H1 (cell line): ENCODE data around the gene DARS2. TPM values are rescaled to one million over a fixed set of nuclear protein-coding genes. Genes with fewer than 3 reads are reported as not detected.

Experiments
- CTCF ChIA-PET: fragments of 300-600 bp; sonication (Branson Sonifier 250); formaldehyde crosslinking; loops from one replicate; lab custom pipeline; 2021; ENCODE audit not compliant: partially characterized antibody; lab: Charles Lee
- POLR2A ChIA-PET: fragments of 300-600 bp; sonication (Branson Sonifier 250); formaldehyde crosslinking; loops from one replicate; lab custom pipeline; 2021; ENCODE audit warnings: inconsistent platforms; ENCODE audit not compliant: partially characterized antibody; lab: Charles Lee
- DNase-seq, 2 experiments: peaks; one replicate each; pipeline versions ENCODE4 v3.0.0 to v3.0.0-alpha.2; 2010 to 2022; ENCODE audit warnings: low spot score in 2 of 2, low read depth in 1 of 2, mixed read lengths in 1 of 2
- FAIRE-seq: peaks from 2 replicates; lab custom pipeline; 2011; peaks lifted over from hg19 to GRCh38; lab: Jason Lieb, UNC
- H2AFZ ChIP-seq: 2 replicates; pipeline ENCODE4 v1.8.1; 2012; ENCODE audit warnings: low read length, inconsistent platforms
- H2AK5ac ChIP-seq: 2 replicates; pipeline ENCODE4 v1.6.1; 2013; ENCODE audit warnings: low read depth, low read length
- H2BK120ac ChIP-seq: replicated peaks from 2 replicates; pipeline ENCODE3; 2013; ENCODE audit warnings: low read depth, low read length, inconsistent platforms
- H2BK12ac ChIP-seq: 2 replicates; pipeline ENCODE4 v1.6.1; 2013; ENCODE audit warnings: low read depth, low read length
- H2BK15ac ChIP-seq: 2 replicates; pipeline ENCODE4 v1.6.1; 2013; ENCODE audit warnings: low read length
- H2BK20ac ChIP-seq: 2 replicates; pipeline ENCODE4 v1.6.1; 2013; ENCODE audit warnings: low read length
- H2BK5ac ChIP-seq: 2 replicates; pipeline ENCODE4 v1.6.1; 2013; ENCODE audit warnings: low read depth, low read length
- H3K14ac ChIP-seq: 2 replicates; pipeline ENCODE4 v1.6.1; 2013; ENCODE audit warnings: inconsistent platforms; ENCODE audit not compliant: insufficient read length
- H3K18ac ChIP-seq: 2 replicates; pipeline ENCODE4 v1.6.1; 2013; ENCODE audit warnings: low read length; ENCODE audit errors: extremely low read depth
- H3K23ac ChIP-seq: 2 replicates; pipeline ENCODE4 v1.6.1; 2013; ENCODE audit warnings: inconsistent platforms; ENCODE audit not compliant: insufficient read length
- H3K23me2 ChIP-seq: 2 replicates; pipeline ENCODE4 v1.6.1; 2013; ENCODE audit warnings: low read depth, low read length
- H3K27ac ChIP-seq: 2 replicates; pipeline ENCODE4 v1.6.1; 2011; ENCODE audit warnings: low read depth, low read length, inconsistent platforms
- H3K27me3 ChIP-seq, 4 experiments: replicated peaks in 1 of 4; 1 replicate in 1 of 4; 2 replicates in 3 of 4; pipeline versions ENCODE4 v1.6.1 to v1.8.1; 2011 to 2013; ENCODE audit warnings: low read length in 3 of 4, mild to moderate bottlenecking in 3 of 4, inconsistent platforms in 2 of 4, mixed read lengths in 2 of 4, moderate library complexity in 1 of 4; ENCODE audit not compliant: control insufficient read depth in 3 of 4, insufficient read depth in 3 of 4; ENCODE audit errors: extremely low read depth in 1 of 4
- H3K36me3 ChIP-seq, 4 experiments: 2 replicates each; pipeline versions ENCODE4 v1.6.1 to v1.8.1; 2011 to 2013; ENCODE audit warnings: mild to moderate bottlenecking in 4 of 4, low read length in 3 of 4, moderate library complexity in 2 of 4, control low read depth in 1 of 4, inconsistent platforms in 1 of 4; ENCODE audit not compliant: insufficient read depth in 4 of 4, control insufficient read depth in 2 of 4
- H3K4ac ChIP-seq: replicated peaks from 2 replicates; pipeline ENCODE3; 2013; ENCODE audit warnings: low read length, low read depth, mixed read lengths, inconsistent platforms; ENCODE audit not compliant: insufficient read length
- H3K4me1 ChIP-seq, 4 experiments: replicated peaks in 1 of 4; 1 replicate in 1 of 4; 2 replicates in 3 of 4; pipeline versions ENCODE4 v1.6.1 to v1.8.1; 2011 to 2013; ENCODE audit warnings: low read length in 3 of 4, inconsistent platforms in 2 of 4, mixed read lengths in 1 of 4; ENCODE audit not compliant: insufficient read depth in 4 of 4, control insufficient read depth in 3 of 4
- H3K4me2 ChIP-seq, 2 experiments: 2 replicates each; pipeline versions ENCODE4 v1.6.1 to v1.8.1; 2011 to 2013; ENCODE audit warnings: low read depth in 2 of 2, low read length in 2 of 2, control low read depth in 1 of 2, inconsistent platforms in 1 of 2, mild to moderate bottlenecking in 1 of 2; ENCODE audit not compliant: insufficient read depth in 1 of 2
- H3K4me3 ChIP-seq, 4 experiments: fragments of 200-600, 300-600 bp in 1 of 4; sonication (generic), shearing (Covaris generic), sonication (Bioruptor Twin) in 1 of 4; 2 replicates each; pipeline versions ENCODE4 v1.5.1 to v1.8.1; 2011 to 2016; ENCODE audit warnings: low read length in 4 of 4, low read depth in 3 of 4, control low read depth in 2 of 4, inconsistent platforms in 2 of 4, mild to moderate bottlenecking in 2 of 4, mixed read lengths in 1 of 4, moderate library complexity in 1 of 4; ENCODE audit not compliant: insufficient read depth in 2 of 4; ENCODE audit errors: extremely low read depth in 1 of 4
- H3K56ac ChIP-seq: replicated peaks from 2 replicates; pipeline ENCODE3; 2013; ENCODE audit warnings: low read depth, mild to moderate bottlenecking, mixed read lengths, low read length, inconsistent platforms; ENCODE audit not compliant: insufficient read length
- H3K79me1 ChIP-seq: 2 replicates; pipeline ENCODE4 v1.6.1; 2013; ENCODE audit warnings: low read depth, low read length, control low read depth
- H3K79me2 ChIP-seq, 2 experiments: 2 replicates each; pipeline versions ENCODE4 v1.6.1 to v1.8.1; 2012 to 2013; ENCODE audit warnings: low read length in 2 of 2, mild to moderate bottlenecking in 2 of 2, inconsistent platforms in 1 of 2; ENCODE audit not compliant: insufficient read depth in 2 of 2, control insufficient read depth in 1 of 2
- H3K9ac ChIP-seq, 4 experiments: replicated peaks in 1 of 4; 1 replicate in 1 of 4; 2 replicates in 3 of 4; pipeline versions ENCODE4 v1.6.1 to v1.8.1; 2011 to 2013; ENCODE audit warnings: low read depth in 3 of 4, low read length in 3 of 4, control low read depth in 2 of 4, mild to moderate bottlenecking in 2 of 4, moderate library complexity in 2 of 4, inconsistent platforms in 1 of 4; ENCODE audit errors: extremely low read depth in 1 of 4
- H3K9me3 ChIP-seq, 2 experiments: 2 replicates each; pipeline versions ENCODE4 v1.6.1 to v1.8.1; 2012 to 2013; ENCODE audit warnings: mild to moderate bottlenecking in 2 of 2, moderate library complexity in 2 of 2, control low read depth in 1 of 2, inconsistent platforms in 1 of 2, low read depth in 1 of 2, low read length in 1 of 2, mixed read lengths in 1 of 2; ENCODE audit not compliant: insufficient read depth in 2 of 2
- H4K20me1 ChIP-seq, 2 experiments: replicated peaks in 1 of 2; 2 replicates each; pipeline versions ENCODE3 to v1.8.1; 2011 to 2013; ENCODE audit warnings: inconsistent platforms in 2 of 2, low read length in 2 of 2, mild to moderate bottlenecking in 1 of 2; ENCODE audit not compliant: insufficient read depth in 2 of 2, control insufficient read depth in 1 of 2
- H4K5ac ChIP-seq: 2 replicates; pipeline ENCODE4 v1.6.1; 2013; ENCODE audit warnings: low read length, low read depth, mixed read lengths, inconsistent platforms; ENCODE audit not compliant: insufficient read length
- H4K8ac ChIP-seq: 2 replicates; pipeline ENCODE4 v1.8.0; 2013; ENCODE audit warnings: mild to moderate bottlenecking, moderate library complexity, low read length, inconsistent platforms; ENCODE audit not compliant: insufficient read depth; ENCODE audit errors: extremely low read depth
- H4K91ac ChIP-seq: replicated peaks from 2 replicates; pipeline ENCODE3; 2013; ENCODE audit warnings: low read length, mixed read lengths, inconsistent platforms; ENCODE audit not compliant: insufficient read length
- ATF3 ChIP-seq: IDR thresholded peaks from 2 replicates; pipeline ENCODE4 v1.6.1; 2011; ENCODE audit warnings: low read depth, mild to moderate bottlenecking, low read length; ENCODE audit not compliant: insufficient read depth
- CHD2 ChIP-seq: IDR thresholded peaks from 2 replicates; pipeline ENCODE4 v1.6.1; 2012; ENCODE audit warnings: low read length, improper control_type of control experiment
- CREB1 ChIP-seq: IDR thresholded peaks from 2 replicates; pipeline ENCODE4 v1.6.1; 2012; ENCODE audit warnings: inconsistent platforms
- FOSL1 ChIP-seq: IDR thresholded peaks from 2 replicates; pipeline ENCODE4 v1.6.1; 2011; ENCODE audit warnings: mild to moderate bottlenecking, low read depth, low read length, moderate library complexity; ENCODE audit not compliant: insufficient read depth
- HDAC6 ChIP-seq: IDR thresholded peaks from one replicate; pipeline ENCODE4 v1.7.1; 2012; ENCODE audit warnings: low read depth, mild to moderate bottlenecking, inconsistent platforms, low read length, moderate library complexity
- NANOG ChIP-seq: IDR thresholded peaks from 2 replicates; pipeline ENCODE4 v1.6.1; 2011; ENCODE audit warnings: low read length, low read depth, mild to moderate bottlenecking, inconsistent platforms; ENCODE audit not compliant: insufficient read depth, poor library complexity, severe bottlenecking
- NRF1 ChIP-seq: IDR thresholded peaks from 2 replicates; pipeline ENCODE4 v1.6.1; 2011; ENCODE audit warnings: mild to moderate bottlenecking, low read depth, low read length, improper control_type of control experiment
- RAD21 ChIP-seq, 2 experiments: IDR thresholded peaks in 1 of 2; conservative IDR thresholded peaks in 1 of 2; 2 replicates each; pipeline ENCODE4 v1.6.1; 2011; ENCODE audit warnings: low read depth in 2 of 2, low read length in 2 of 2, improper control_type of control experiment in 1 of 2, inconsistent platforms in 1 of 2, mild to moderate bottlenecking in 1 of 2, moderate library complexity in 1 of 2
- SIN3A ChIP-seq, 2 experiments: IDR thresholded peaks in 1 of 2; conservative IDR thresholded peaks in 1 of 2; 2 replicates each; pipeline ENCODE4 v1.6.1; 2011 to 2012; ENCODE audit warnings: low read length in 2 of 2, improper control_type of control experiment in 1 of 2, low read depth in 1 of 2, mild to moderate bottlenecking in 1 of 2
- SIX5 ChIP-seq: IDR thresholded peaks from 2 replicates; pipeline ENCODE4 v1.6.1; 2011; ENCODE audit warnings: mild to moderate bottlenecking, low read depth, low read length
- SRF ChIP-seq: IDR thresholded peaks from 2 replicates; pipeline ENCODE4 v1.6.1; 2011; ENCODE audit warnings: mild to moderate bottlenecking, low read depth, low read length, moderate library complexity
- TAF1 ChIP-seq: IDR thresholded peaks from 2 replicates; pipeline ENCODE4 v1.6.1; 2011; ENCODE audit warnings: mild to moderate bottlenecking, low read depth, low read length
- WGBS, 2 experiments: shearing (Covaris generic) in 1 of 2; methylation state at CpG; one replicate each; pipeline versions ENCODE4 v1.1.6 to v1.1.7; 2013 to 2015; ENCODE audit warnings: low lambda C conversion rate in 2 of 2, mixed read lengths in 2 of 2, inconsistent platforms in 1 of 2, low coverage in 1 of 2, missing lambda C conversion rate in 1 of 2; ENCODE audit not compliant: insufficient replicate concordance in 2 of 2, insufficient coverage in 1 of 2, insufficient read length in 1 of 2; ENCODE audit errors: extremely low coverage in 1 of 2, missing lambda C conversion rate in 1 of 2; 5-methylcytosine and 5-hydroxymethylcytosine counted together
- polyA plus RNA-seq, 7 experiments: library from polyadenylated mRNA; depleted of rRNA in 3 of 7; stranded (reverse) in 5 of 7; unstranded in 2 of 7; fragments of >200 nt in 5 of 7; fragments of 200-250 nt in 2 of 7; gene quantifications; 1 replicate in 5 of 7; 2 replicates in 1 of 7; 4 replicates in 1 of 7; pipeline versions ENCODE4 v1.2.1 to v1.2.3, GENCODE V29; 2011 to 2013; ENCODE audit warnings: missing spikeins in 2 of 7, mixed read lengths in 2 of 7
- total RNA-seq: library from RNA; stranded (reverse); fragmentation: NEBNext Ultra II Directional; extraction: Animal tissue kit (Norgen Biotek cat#: 25700); gene quantifications from 2 replicates; pipeline ENCODE4 v1.2.1, GENCODE V29; 2021

Gene DARS2
- total and polyA plus RNA-seq, 2 of the 8 experiments (the other 6 are each of a cell fraction or from before 2014, with no cell fraction given), result 21.0 to 35.2 TPM

- peaks cover 0 to 21% of the 10 kb centered on the region in 2 experiments; a peak in 3 of 4 replicates for H3K79me2 ChIP-seq
- no peak overlapping the region for H2AK5ac ChIP-seq
- H3K4me3 ChIP-seq, result no peak overlapping the region
- H3K36me3 ChIP-seq, result peaks cover 32 to 62% (median 53%) of the 10 kb centered on the region in 4 experiments
- no peak overlapping the region for H3K9ac ChIP-seq
- no peak overlapping the region for H3K56ac ChIP-seq
- no peak overlapping the region for H2BK20ac ChIP-seq
- H3K23me2 ChIP-seq, result peaks cover 3% of the 10 kb centered on the region
- no peak overlapping the region for H3K23ac ChIP-seq
- H2BK120ac ChIP-seq, result no peak overlapping the region
- H3K79me1 ChIP-seq, result no peaks in the 10 kb centered on the region
- peaks cover 7 to 11% of the 10 kb centered on the region in 2 experiments for H4K20me1 ChIP-seq
- no peak overlapping the region for H2AFZ ChIP-seq
- no peak overlapping the region for H2BK12ac ChIP-seq
- H3K4me1 ChIP-seq, result peaks cover 2 to 10% (median 4%) of the 10 kb centered on the region in 4 experiments; a peak in 4 of 7 replicates
- no peak overlapping the region for H4K5ac ChIP-seq
- POLR2A ChIA-PET, result interaction anchor here (0.6 to 13.3 kb wide), 21 partner anchors 9 to 431 kb away, joined by 3 to 475 read pairs (median 4); partner anchors contain the start of genes CENPL, DARS2 and KLHL20
- no peaks in the 10 kb centered on the region for H3K27me3 ChIP-seq
- no peak for FAIRE-seq
- no peak overlapping the region for H4K91ac ChIP-seq
- H3K4me2 ChIP-seq, result no peak overlapping the region
- no peaks in the 10 kb centered on the region for H3K9me3 ChIP-seq
- no peak overlapping the region for H3K27ac ChIP-seq
- H4K8ac ChIP-seq, result no peak overlapping the region
- peak in 1 of 2 experiments; percentile 54 for DNase-seq
- H3K18ac ChIP-seq, result no peak overlapping the region
- H3K14ac ChIP-seq, result no peak overlapping the region
- H3K4ac ChIP-seq, result no peak overlapping the region
- 80% methylated on average over 7 of the region's 7 CpGs; no CpG with 5 or more reads in 1 of the 2 experiments for WGBS, 2 experiments
- no peak overlapping the region for H2BK5ac ChIP-seq
- H2BK15ac ChIP-seq, result no peak overlapping the region
- CTCF ChIA-PET, result interaction anchor here (1.4 kb wide), 1 partner anchor 10 kb away, joined by 3 read pairs; no protein-coding TSS in a partner anchor
- TF ChIP-seq CHD2 (peak; percentile 7; the same call in 1 of the 2 replicates), NANOG (no peak), RAD21 (IDR thresholded peaks at IDR 0.05 in 1 of 2, conservative IDR thresholded peaks at IDR 0.05 in 1 of 2; ENCODE audit: low read depth in 2 of 2, low read length in 2 of 2) (0 out of 4 replicates have a peak, but pooled peaks of 1 of the 2 experiments have one; percentile 1), SRF (no peak), NRF1 (no peak), CREB1 (no peak), SIX5 (no peak), FOSL1 (no peak), TAF1 (no peak), ATF3 (no peak), HDAC6 (no peak), SIN3A (conservative IDR thresholded peaks at IDR 0.05 in 1 of 2, IDR thresholded peaks at IDR 0.05 in 1 of 2; ENCODE audit: low read depth in 1 of 2, low read length in 2 of 2) (0 out of 4 replicates have a peak, but pooled peaks of 1 of the 2 experiments have one; percentile 57)
These were observed 37.3 kb downstream of the DARS2 start for GRCh38 chr1:173861731-173862145.
